Kidney (tissue), 14 donors: Measurements from ENCODE around the gene SBDS. TPM values are rescaled to one million over a fixed set of nuclear protein-coding genes. Genes with fewer than 3 reads are reported as not detected.

ENCODE experiments used
- DNase-seq, 5 donors: peaks; one replicate each; pipeline ENCODE4 v3.0.0-alpha.2; 2013 to 2020
- FAIRE-seq: peaks from 2 replicates; lab custom pipeline; 2012; peaks lifted over from hg19 to GRCh38; lab: Jason Lieb, UNC
- H3K27ac ChIP-seq, 2 donors: one replicate each; pipeline ENCODE4 v1.7.0; 2013; ENCODE audit warnings: low read depth in 2 of 2, low read length in 2 of 2, inconsistent platforms in 1 of 2
- H3K27me3 ChIP-seq: one replicate; pipeline ENCODE4 v1.7.1; 2013; ENCODE audit warnings: low read length, inconsistent platforms; ENCODE audit not compliant: control insufficient read depth, insufficient read depth
- H3K36me3 ChIP-seq, 3 donors: one replicate each; pipeline versions ENCODE4 v1.7.0 to v1.7.1; 2013; ENCODE audit warnings: low read length in 3 of 3, control low read depth in 1 of 3, inconsistent platforms in 1 of 3; ENCODE audit not compliant: insufficient read depth in 3 of 3, control insufficient read depth in 2 of 3
- H3K4me1 ChIP-seq, 3 donors: one replicate each; pipeline versions ENCODE4 v1.7.0 to v1.7.1; 2013; ENCODE audit warnings: low read length in 3 of 3, inconsistent platforms in 1 of 3, low read depth in 1 of 3; ENCODE audit not compliant: control insufficient read depth in 2 of 3, insufficient read depth in 2 of 3
- H3K4me3 ChIP-seq, 3 donors: one replicate each; pipeline versions ENCODE4 v1.7.0 to v1.8.1; 2013; ENCODE audit warnings: low read length in 3 of 3, control low read depth in 1 of 3, inconsistent platforms in 1 of 3
- H3K9ac ChIP-seq, 3 donors: one replicate each; pipeline versions ENCODE4 v1.7.0 to v1.7.1; 2013; ENCODE audit warnings: low read length in 3 of 3, control low read depth in 1 of 3, inconsistent platforms in 1 of 3
- H3K9me3 ChIP-seq, 3 donors: one replicate each; pipeline versions ENCODE4 v1.7.0 to v1.7.1; 2013; ENCODE audit warnings: low read length in 3 of 3, control low read depth in 1 of 3, inconsistent platforms in 1 of 3; ENCODE audit not compliant: control insufficient read depth in 2 of 3, insufficient read depth in 1 of 3
- CTCF ChIP-seq: IDR thresholded peaks from 3 replicates; pipeline ENCODE4 v1.5.1; 2012; ENCODE audit warnings: mild to moderate bottlenecking, moderate library complexity, borderline replicate concordance; ENCODE audit not compliant: insufficient read depth; ENCODE audit errors: extremely low read depth
- intact Hi-C: fragments of 100-400 bp; cut with DNase I; formaldehyde crosslinking; loops from one replicate; pipeline ENCODE4 v1.11.1; 2022
- polyA plus RNA-seq: library from polyadenylated mRNA; stranded (reverse); fragments of 350-450 nt; fragmentation: Illumina TruSeq; extraction: RNeasy Lipid Tissue Mini Kit (QIAGEN cat#74804); gene quantifications from one replicate; pipeline ENCODE4 v1.2.3, GENCODE V29; 2014; ENCODE audit warnings: low read depth, low replicate concordance; ENCODE audit not compliant: insufficient read depth
- total RNA-seq: library from RNA; stranded (reverse); fragmentation: NEBNext Ultra II Directional; extraction: Animal tissue kit (Norgen Biotek cat#: 25700); gene quantifications from one replicate; pipeline ENCODE4 v1.2.1, GENCODE V29; 2021
- donor health status: control.
- donor health status: control.
- donor health status: control.
- donor health status: control.
- donor health status: control.
- donor health status: DM: yes; HTN: yes; CAD: no.
- donor health status: Normal renal cell carcinoma (clear cell type).

The SBDS gene
- total and polyA plus RNA-seq, 2 donors from 2014 or later = 113 to 128 TPM

DNA sequence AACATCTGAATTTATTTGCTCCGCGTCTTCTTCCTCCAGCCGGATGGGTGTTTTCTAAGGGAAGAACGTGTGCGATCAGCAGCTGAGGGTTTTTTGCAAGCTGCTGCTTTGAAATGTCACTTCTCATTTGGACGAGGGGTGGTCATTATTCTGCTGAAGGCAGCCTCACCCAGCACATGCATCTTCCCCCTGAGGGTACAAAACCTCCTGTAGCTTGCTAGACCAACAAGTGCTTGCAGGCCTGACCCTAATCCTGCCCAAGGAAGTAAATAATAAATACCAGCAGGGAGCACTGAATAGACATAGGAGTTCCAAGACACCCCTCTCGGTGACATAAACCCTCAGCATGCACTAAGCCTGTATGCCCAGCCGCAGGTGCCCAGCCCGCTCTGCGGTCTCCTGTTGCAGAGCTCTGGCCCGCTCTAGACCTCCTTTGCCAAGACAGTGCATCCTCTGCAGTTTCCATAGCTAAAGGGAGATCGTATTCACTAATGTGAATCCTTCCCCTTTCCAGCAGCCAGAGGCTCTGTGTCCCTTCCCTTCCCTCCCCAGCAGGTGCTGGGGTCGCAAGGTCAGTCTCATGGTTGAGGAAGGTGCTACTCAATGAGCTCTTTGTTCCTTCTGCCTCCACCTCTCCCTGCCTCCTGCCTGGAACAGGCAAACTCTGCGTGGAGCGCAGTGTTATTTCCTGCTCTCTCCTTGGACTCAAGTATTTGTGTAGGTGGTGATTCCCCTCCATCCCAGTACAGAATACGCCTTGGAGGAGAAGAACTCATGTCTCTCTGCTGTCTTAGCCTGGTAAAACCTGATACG, 36.6 kb downstream of the SBDS start:
- FAIRE-seq (no peak), DNase-seq (peak in 1 of 5 donors; percentile 4)
- intact Hi-C loops = no loop called here
- Histone ChIP-seq H3K9me3 (no peaks in the 10 kb centered on the region), H3K27ac (no peak overlapping the region), H3K4me1 (no peaks in the 10 kb centered on the region), H3K36me3 (peaks cover 5 to 22% (median 18%) of the 10 kb centered on the region in 3 donors), H3K27me3 (no peaks in the 10 kb centered on the region), H3K4me3 (no peak overlapping the region), H3K9ac (no peak overlapping the region)
- no peak for TF ChIP-seq CTCF

DNA sequence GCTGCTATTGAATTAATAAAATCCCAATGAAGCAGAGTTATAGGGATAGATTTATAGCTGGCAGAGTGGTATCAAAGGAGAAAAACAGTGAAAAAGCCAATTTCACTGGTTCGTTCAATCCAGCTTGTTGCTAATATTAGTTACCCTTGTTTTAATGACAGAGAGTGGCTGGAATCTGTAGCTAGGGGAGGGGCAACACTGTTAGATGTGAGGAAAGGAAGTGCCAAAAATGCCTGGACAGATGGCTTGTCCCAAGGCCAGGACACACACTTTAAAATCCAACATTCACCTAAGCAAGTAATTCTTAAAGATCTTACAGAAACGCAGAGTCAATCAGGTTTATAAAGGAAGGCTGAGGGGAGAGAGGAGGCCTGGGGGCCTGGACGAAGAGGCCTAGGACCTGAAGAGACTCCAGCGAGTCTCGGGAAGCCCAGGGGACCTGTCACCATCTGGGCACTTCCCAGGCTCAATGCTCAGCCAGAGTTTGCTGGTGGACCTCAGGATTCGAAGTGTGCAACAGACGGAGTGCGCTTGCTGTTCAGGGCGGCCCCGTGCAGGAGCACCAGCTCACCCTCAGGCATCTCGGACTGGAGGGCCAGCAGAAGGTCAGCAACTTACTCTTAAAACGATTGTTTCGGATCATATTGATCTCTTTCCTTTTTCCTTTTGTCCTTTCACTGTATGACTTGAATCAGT, 37.6 kb downstream of the SBDS start:
- Histone ChIP-seq H3K27me3 (no peaks in the 10 kb centered on the region), H3K9ac (no peak overlapping the region), H3K4me3 (no peak overlapping the region), H3K4me1 (no peaks in the 10 kb centered on the region), H3K9me3 (no peaks in the 10 kb centered on the region), H3K36me3 (peaks cover 5 to 24% (median 22%) of the 10 kb centered on the region in 3 donors), H3K27ac (no peak overlapping the region)
- intact Hi-C loops = no loop called here
- DNase-seq (no peak), FAIRE-seq (no peak)
- no peak for TF ChIP-seq CTCF

DNA sequence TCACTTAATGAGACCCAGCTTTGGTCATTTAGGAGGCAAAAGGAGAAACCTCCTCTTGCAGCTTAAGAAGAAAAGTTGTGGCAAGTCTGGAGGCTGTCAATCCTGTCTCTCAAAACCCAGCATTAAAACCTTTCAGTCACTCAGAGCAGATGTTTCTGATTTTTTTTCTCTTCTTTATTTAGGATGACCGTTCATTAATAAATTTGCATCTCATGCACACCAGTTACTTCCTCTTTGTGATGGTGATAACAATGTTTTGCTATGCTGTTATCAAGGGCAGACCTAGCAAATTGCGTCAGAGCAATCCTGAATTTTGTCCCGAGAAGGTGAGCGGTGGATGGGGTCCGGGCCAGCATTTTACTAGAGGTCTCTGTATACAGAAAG, 42.4 kb downstream of the SBDS start:
- Histone ChIP-seq H3K27ac (no peak overlapping the region), H3K4me1 (no peaks in the 10 kb centered on the region), H3K4me3 (no peak overlapping the region), H3K36me3 (peaks cover 10 to 49% (median 41%) of the 10 kb centered on the region in 3 donors), H3K9ac (no peak overlapping the region), H3K9me3 (no peaks in the 10 kb centered on the region), H3K27me3 (no peaks in the 10 kb centered on the region)
- DNase-seq (no peak), FAIRE-seq (no peak)
- intact Hi-C loops = no loop called here
- TF ChIP-seq CTCF = no peak
